ENCODE results near the gene TMEM72. TPM values are rescaled to one million over a fixed set of nuclear protein-coding genes. Genes with fewer than 3 reads are reported as not detected.

TMEM72 gene
- total and polyA plus RNA-seq, 8 donors = 1.2 to 7.7 (median 2.4) TPM

DNA sequence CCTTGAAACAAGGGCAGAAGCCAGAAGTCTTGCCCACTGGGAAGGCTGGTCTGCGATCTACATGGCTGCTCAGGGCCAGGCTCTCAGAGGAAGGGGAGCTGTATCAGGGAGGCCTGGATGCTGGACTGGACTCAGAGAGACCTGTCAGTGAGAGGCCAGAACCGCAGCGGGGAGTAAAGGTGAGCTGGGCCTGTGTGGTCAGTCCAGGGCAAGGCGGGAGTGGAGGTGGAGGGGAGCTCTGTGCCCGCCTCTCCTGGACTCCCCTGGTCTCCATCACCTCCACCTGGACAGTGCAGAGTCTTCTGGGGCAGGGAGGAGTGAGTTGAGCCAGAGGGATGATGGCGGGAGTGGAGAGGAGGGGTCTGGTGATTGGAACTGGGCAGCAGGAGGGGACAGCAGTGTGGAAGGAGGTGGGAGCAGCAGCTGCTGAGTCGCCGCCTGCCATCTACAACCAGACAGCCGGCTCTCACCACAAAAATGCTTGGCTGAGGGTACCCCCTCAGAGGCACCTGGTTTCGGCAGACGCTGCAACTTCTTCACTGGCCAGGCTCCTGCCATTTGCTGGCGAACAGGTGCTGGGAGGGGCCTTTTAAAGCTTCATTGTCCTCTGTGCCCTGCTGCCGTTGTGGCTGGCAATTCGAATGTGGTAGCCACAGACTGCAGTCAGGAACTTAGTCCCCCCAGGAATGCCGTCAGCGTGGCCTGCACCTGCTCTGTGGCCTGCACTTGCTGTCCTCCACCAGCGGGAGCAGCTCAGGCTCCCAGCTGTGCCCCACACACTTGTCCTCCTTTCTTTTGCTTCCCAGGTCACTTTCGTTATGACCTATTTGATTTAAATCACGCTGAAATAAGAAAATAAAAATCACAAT, 52.0 kb downstream of the TMEM72 start:
- H3K27me3 ChIP-seq = no peaks in the 10 kb centered on the region
- DNase-seq (peak in 2 of 6 donors; percentile 23 to 27), FAIRE-seq (no peak), ATAC-seq (no peak)
- H3K4me1 ChIP-seq = peaks cover 6 to 37% (median 16%) of the 10 kb centered on the region in 3 donors
- H3K4me3 ChIP-seq = peak overlapping the region in 1 of 4 donors; percentile 14
- H3K36me3 ChIP-seq = no peaks in the 10 kb centered on the region
- H3K9me3 ChIP-seq = no peaks in the 10 kb centered on the region
- 71 to 72% methylated on average over 16 to 19 of the region's 19 CpGs for WGBS, 2 donors
- peak overlapping the region; percentile 40 to 92 (median 78) for H3K27ac ChIP-seq
- TF ChIP-seq, protein P1, sequence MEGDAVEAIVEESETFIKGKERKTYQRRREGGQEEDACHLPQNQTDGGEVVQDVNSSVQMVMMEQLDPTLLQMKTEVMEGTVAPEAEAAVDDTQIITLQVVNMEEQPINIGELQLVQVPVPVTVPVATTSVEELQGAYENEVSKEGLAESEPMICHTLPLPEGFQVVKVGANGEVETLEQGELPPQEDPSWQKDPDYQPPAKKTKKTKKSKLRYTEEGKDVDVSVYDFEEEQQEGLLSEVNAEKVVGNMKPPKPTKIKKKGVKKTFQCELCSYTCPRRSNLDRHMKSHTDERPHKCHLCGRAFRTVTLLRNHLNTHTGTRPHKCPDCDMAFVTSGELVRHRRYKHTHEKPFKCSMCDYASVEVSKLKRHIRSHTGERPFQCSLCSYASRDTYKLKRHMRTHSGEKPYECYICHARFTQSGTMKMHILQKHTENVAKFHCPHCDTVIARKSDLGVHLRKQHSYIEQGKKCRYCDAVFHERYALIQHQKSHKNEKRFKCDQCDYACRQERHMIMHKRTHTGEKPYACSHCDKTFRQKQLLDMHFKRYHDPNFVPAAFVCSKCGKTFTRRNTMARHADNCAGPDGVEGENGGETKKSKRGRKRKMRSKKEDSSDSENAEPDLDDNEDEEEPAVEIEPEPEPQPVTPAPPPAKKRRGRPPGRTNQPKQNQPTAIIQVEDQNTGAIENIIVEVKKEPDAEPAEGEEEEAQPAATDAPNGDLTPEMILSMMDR (IDR thresholded peaks at IDR 0.05) = peak in 1 of 4 donors; percentile 15
- intact Hi-C loops (cut with DNase I) = no loop called here

DNA sequence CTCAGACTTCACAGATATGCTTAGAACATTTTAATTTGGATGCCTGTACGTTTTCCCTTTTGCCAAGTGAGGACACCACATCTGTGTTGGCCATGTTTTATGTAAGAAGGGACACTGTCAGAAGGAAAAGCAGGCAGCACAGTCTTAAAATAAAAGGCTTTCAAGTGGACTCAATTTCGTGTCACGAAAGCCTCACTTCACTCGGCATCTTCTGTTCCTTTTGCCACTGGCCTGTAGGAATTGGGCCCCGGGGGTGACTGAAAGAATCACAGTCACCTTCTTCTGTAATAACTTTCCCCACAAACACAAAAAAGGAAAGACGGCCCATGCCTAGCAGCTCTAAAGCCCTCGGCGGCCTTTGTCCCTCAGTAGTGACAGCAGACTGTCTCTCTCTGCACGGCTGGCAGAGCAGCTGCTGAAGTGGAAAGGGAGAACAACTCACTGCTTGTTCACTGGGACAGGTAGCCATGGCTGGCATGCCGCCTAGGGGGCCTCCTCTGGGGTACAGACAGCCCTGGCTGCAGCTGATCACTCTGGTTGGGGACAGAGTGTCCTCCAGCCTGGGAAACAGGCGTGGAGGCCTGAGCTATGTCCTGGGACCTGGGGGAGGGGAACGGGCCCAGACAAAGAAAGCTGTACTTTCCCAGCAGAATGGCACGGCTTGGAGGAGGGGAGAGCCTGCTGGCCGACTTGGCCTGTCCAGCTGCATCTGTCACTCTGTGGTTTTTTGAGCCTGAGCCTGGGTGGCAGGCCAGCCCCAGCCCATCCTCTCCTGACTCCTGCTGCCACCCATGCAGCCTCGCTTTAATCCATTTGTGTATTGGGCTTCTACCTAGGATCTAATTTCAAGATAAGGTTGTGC, 52.9 kb downstream of the TMEM72 start:
- Histone ChIP-seq H3K27me3 (no peaks in the 10 kb centered on the region), H3K36me3 (no peaks in the 10 kb centered on the region), H3K4me3 (peak overlapping the region in 1 of 4 donors; percentile 14), H3K27ac (peak overlapping the region; percentile 40 to 92 (median 78)), H3K4me1 (peaks cover 4 to 32% (median 9%) of the 10 kb centered on the region in 3 donors), H3K9me3 (no peaks in the 10 kb centered on the region)
- ATAC-seq (peak; percentile 17 to 57 (median 44)), DNase-seq (peak in 5 of 6 donors; percentile 65 to 90 (median 80)), FAIRE-seq (no peak)
- intact Hi-C loops (cut with DNase I) = no loop called here
- 51 to 59% methylated on average over 15 of the region's 15 CpGs for WGBS, 2 donors
- TF ChIP-seq, protein P1 (IDR thresholded peaks at IDR 0.05) = no peak

DNA sequence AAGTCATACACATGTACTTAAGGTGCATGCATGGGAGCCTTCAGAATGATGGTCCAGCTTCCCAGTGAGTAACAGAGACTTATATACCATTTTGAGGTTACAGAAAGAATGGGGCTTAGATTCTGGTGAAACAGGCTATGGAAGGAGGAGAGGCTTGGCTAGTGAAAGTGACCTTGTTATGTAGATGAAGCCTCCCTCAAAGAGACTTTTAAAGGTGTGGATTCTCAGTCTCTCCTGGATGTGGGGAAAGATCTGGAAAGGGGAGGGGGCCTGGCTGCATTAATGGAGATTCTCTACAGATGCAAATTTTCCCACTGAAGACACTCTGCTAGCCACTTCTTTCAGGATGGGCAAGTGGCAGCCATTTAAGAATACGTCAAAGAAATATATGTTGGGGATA, 54.0 kb downstream of the TMEM72 start:
- Histone ChIP-seq H3K4me1 (peaks cover 4 to 37% (median 13%) of the 10 kb centered on the region in 3 donors), H3K27me3 (no peaks in the 10 kb centered on the region), H3K4me3 (no peak overlapping the region), H3K27ac (peak overlapping the region; percentile 40 to 92 (median 78)), H3K36me3 (no peaks in the 10 kb centered on the region), H3K9me3 (no peaks in the 10 kb centered on the region)
- intact Hi-C loops (cut with DNase I) = no loop called here
- DNase-seq (no peak), ATAC-seq (no peak), FAIRE-seq (no peak)
- WGBS, 2 donors = 91 to 96% methylated on average over 1 of the region's 1 CpG
- TF ChIP-seq, protein P1 (IDR thresholded peaks at IDR 0.05) = no peak

DNA sequence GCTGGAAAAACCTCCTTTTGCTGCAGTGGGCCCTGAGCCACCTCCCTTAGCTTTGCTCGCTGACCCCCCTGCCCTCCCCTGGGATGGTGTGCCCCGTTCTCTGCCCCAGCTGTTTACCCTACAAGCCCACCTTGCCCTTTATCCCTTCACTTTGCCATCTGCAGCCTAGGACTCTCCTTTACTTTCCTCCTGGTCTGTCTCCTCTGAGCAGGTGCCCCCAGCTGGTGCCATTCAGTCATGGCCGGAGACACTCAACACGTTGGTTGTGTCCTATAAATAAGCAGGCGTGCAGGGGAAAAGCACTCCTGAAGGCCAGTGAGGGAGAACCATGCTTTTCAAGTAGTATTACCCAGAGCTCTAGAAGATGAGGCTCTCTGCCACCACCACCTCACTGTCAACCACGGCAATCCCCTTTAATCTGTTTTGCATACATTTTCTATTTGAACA, 54.5 kb downstream of the TMEM72 start:
- H3K4me1 ChIP-seq = peaks cover 4 to 37% (median 13%) of the 10 kb centered on the region in 3 donors
- no peaks in the 10 kb centered on the region for H3K9me3 ChIP-seq
- TF ChIP-seq, protein P1 (IDR thresholded peaks at IDR 0.05) = no peak
- WGBS, 2 donors = 79 to 83% methylated on average over 6 of the region's 6 CpGs
- no peaks in the 10 kb centered on the region for H3K27me3 ChIP-seq
- ATAC-seq (no peak), FAIRE-seq (no peak), DNase-seq (peak in 1 of 6 donors; percentile 24)
- H3K27ac ChIP-seq = peak overlapping the region; percentile 40 to 92 (median 78)
- H3K36me3 ChIP-seq = peaks cover 0 to 4% (median 0%) of the 10 kb centered on the region in 3 donors
- no peak overlapping the region for H3K4me3 ChIP-seq
- intact Hi-C loops (cut with DNase I) = no loop called here
